HCT116 (cell line): ENCODE data around the gene GTF2IRD1. TPM values are rescaled to one million over a fixed set of nuclear protein-coding genes. Genes with fewer than 3 reads are reported as not detected.
A peak's percentile ranks its signal among the peaks of the same experiment; 100 is the strongest.

Experiments
- ATAC-seq: fragments of 200-7000 bp; cut with Tn5 transposase; 2 replicates; pipeline ENCODE4 v1.9.1; 2020; ENCODE audit warnings: mild to moderate bottlenecking, moderate library complexity
- BruUV-seq: library from RNA; stranded (reverse); fragments of 400-500 nt; replicated peaks from 2 replicates; lab custom pipeline; 2021; lab: Mats Ljungman, UMichigan
- CTCF ChIA-PET: fragments of 300-600 bp; sonication (Branson Sonifier 250); formaldehyde crosslinking; loops from one replicate; lab custom pipeline; 2021; ENCODE audit warnings: antibody characterized with exemption; lab: Charles Lee
- POLR2A ChIA-PET: fragments of 300-600, 350-600 bp; sonication (Branson Sonifier 250); formaldehyde crosslinking; loops from one replicate; lab custom pipeline; 2021; ENCODE audit warnings: antibody characterized with exemption; lab: Charles Lee
- RAD21 ChIA-PET, 2 experiments: fragments of 300-600 bp; sonication (Branson Sonifier 250); formaldehyde crosslinking; loops; one replicate each; lab custom pipeline; 2023; ENCODE audit warnings: low total read pairs in 2 of 2; ENCODE audit not compliant: uncharacterized antibody in 2 of 2, unreplicated experiment in 2 of 2, low non-redundant PET in 1 of 2; lab: Charles Lee
- DNase-seq: peaks from one replicate; pipeline ENCODE4 v3.0.0-alpha.2; 2010; ENCODE audit warnings: low read depth, low spot score
- H2AFZ ChIP-seq: fragments of 200-600 bp; shearing (Covaris generic), sonication (generic); 2 replicates; pipeline ENCODE4 v1.6.1; 2017; ENCODE audit warnings: low read depth, mixed run types, mixed read lengths, antibody characterized with exemption, low read length; ENCODE audit not compliant: poor library complexity, severe bottlenecking
- H3K27ac ChIP-seq: 2 replicates; pipeline ENCODE4 v1.5.1; 2012; ENCODE audit warnings: low read depth, low read length
- H3K27me3 ChIP-seq: fragments of 200-600 bp; sonication (generic); 2 replicates; pipeline ENCODE4 v1.6.1; 2016; ENCODE audit warnings: mixed run types, low read length, mixed read lengths; ENCODE audit not compliant: insufficient read depth
- H3K36me3 ChIP-seq, 2 experiments: fragments of 200-500 bp in 1 of 2; fragments of 200-600 bp in 1 of 2; sonication (Bioruptor generic) in 1 of 2; sonication (generic) in 1 of 2; 2 replicates each; pipeline versions ENCODE4 v1.5.1 to v1.6.1; 2014 to 2016; ENCODE audit warnings: low read length in 2 of 2, inconsistent platforms in 1 of 2, mixed read lengths in 1 of 2, mixed run types in 1 of 2; ENCODE audit not compliant: insufficient read depth in 2 of 2, control insufficient read depth in 1 of 2
- H3K4me1 ChIP-seq, 2 experiments: fragments of 200-600 bp in 1 of 2; sonication (generic) in 1 of 2; 2 replicates each; pipeline versions ENCODE4 v1.5.1 to v1.6.1; 2012 to 2017; ENCODE audit warnings: low read length in 2 of 2, inconsistent platforms in 1 of 2, mild to moderate bottlenecking in 1 of 2, mixed read lengths in 1 of 2, mixed run types in 1 of 2, moderate library complexity in 1 of 2; ENCODE audit not compliant: insufficient read depth in 2 of 2, control insufficient read depth in 1 of 2
- H3K4me2 ChIP-seq: fragments of 200-600 bp; sonication (generic); 2 replicates; pipeline ENCODE4 v1.6.1; 2017; ENCODE audit warnings: mixed run types, low read length, mixed read lengths
- H3K4me3 ChIP-seq, 2 experiments: fragments of 200-600 bp in 1 of 2; sonication (generic) in 1 of 2; replicated peaks in 1 of 2; 2 replicates each; pipeline ENCODE4 v1.5.1; 2011 to 2016; ENCODE audit warnings: low read length in 2 of 2, control low read depth in 1 of 2, low read depth in 1 of 2, mild to moderate bottlenecking in 1 of 2, mixed read lengths in 1 of 2, mixed run types in 1 of 2
- H3K79me2 ChIP-seq: fragments of 200-600 bp; sonication (generic); 2 replicates; pipeline ENCODE4 v1.6.1; 2017; ENCODE audit warnings: mild to moderate bottlenecking, mixed run types, low read length, moderate library complexity, mixed read lengths; ENCODE audit not compliant: insufficient read depth
- H3K9ac ChIP-seq: fragments of 200-600 bp; sonication (generic); 2 replicates; pipeline ENCODE4 v1.6.1; 2016; ENCODE audit warnings: low read length, mixed read lengths
- H3K9me2 ChIP-seq: fragments of 200-600 bp; sonication (generic), shearing (Covaris generic); 2 replicates; pipeline ENCODE4 v1.6.1; 2017; ENCODE audit warnings: mixed run types, mild to moderate bottlenecking, moderate library complexity; ENCODE audit not compliant: insufficient read depth
- H3K9me3 ChIP-seq, 2 experiments: fragments of 200-500 bp in 1 of 2; fragments of 200-600 bp in 1 of 2; sonication (Bioruptor generic) in 1 of 2; sonication (generic) in 1 of 2; 2 replicates each; pipeline ENCODE4 v1.6.1; 2014 to 2017; ENCODE audit warnings: low read length in 2 of 2, mixed read lengths in 2 of 2, inconsistent platforms in 1 of 2, low read depth in 1 of 2, mild to moderate bottlenecking in 1 of 2, mixed run types in 1 of 2, moderate library complexity in 1 of 2; ENCODE audit not compliant: control insufficient read depth in 1 of 2, insufficient read depth in 1 of 2
- H4K20me1 ChIP-seq: fragments of 200-600 bp; sonication (generic), shearing (Covaris generic); 2 replicates; pipeline ENCODE4 v1.6.1; 2017; ENCODE audit warnings: mixed run types, mild to moderate bottlenecking, moderate library complexity; ENCODE audit not compliant: insufficient read depth
- ATF3 ChIP-seq: IDR thresholded peaks from 2 replicates; pipeline ENCODE4 v1.6.1; 2012
- CEBPB ChIP-seq: IDR thresholded peaks from 2 replicates; pipeline ENCODE4 v1.6.1; 2012; ENCODE audit warnings: low read depth
- CTCF ChIP-seq, 3 experiments: fragments of 200-600 bp in 1 of 3; sonication (generic) in 1 of 3; IDR thresholded peaks in 2 of 3; conservative IDR thresholded peaks in 1 of 3; 2 replicates each; pipeline ENCODE4 v1.5.1; 2012 to 2017; ENCODE audit warnings: low read depth in 2 of 3, low read length in 2 of 3, antibody characterized with exemption in 1 of 3, borderline replicate concordance in 1 of 3, control low read depth in 1 of 3, mild to moderate bottlenecking in 1 of 3, mixed read lengths in 1 of 3, mixed run types in 1 of 3, moderate library complexity in 1 of 3; ENCODE audit not compliant: insufficient read depth in 1 of 3
- ELF1 ChIP-seq: IDR thresholded peaks from 2 replicates; pipeline ENCODE4 v1.6.1; 2012; ENCODE audit warnings: low read depth, borderline replicate concordance
- JUND ChIP-seq: IDR thresholded peaks from 2 replicates; pipeline ENCODE4 v1.6.1; 2012
- POLR2A ChIP-seq: IDR thresholded peaks from 2 replicates; pipeline ENCODE4 v1.7.0; 2011; ENCODE audit warnings: borderline replicate concordance; ENCODE audit not compliant: insufficient read depth, insufficient read length; ENCODE audit errors: extremely low read depth
- POLR2AphosphoS5 ChIP-seq: IDR thresholded peaks from 2 replicates; pipeline ENCODE4 v1.6.1; 2011; ENCODE audit warnings: mild to moderate bottlenecking, low read depth, low read length, moderate library complexity
- REST ChIP-seq: IDR thresholded peaks from 2 replicates; pipeline ENCODE4 v1.6.1; 2012; ENCODE audit warnings: low read depth
- SIN3A ChIP-seq: IDR thresholded peaks from 2 replicates; pipeline ENCODE4 v1.6.1; 2012; ENCODE audit warnings: low read depth
- YY1 ChIP-seq: IDR thresholded peaks from 2 replicates; pipeline ENCODE4 v1.6.1; 2011; ENCODE audit warnings: low read length, low read depth, moderate library complexity, mild to moderate bottlenecking; ENCODE audit not compliant: insufficient replicate concordance; ENCODE audit errors: extremely low read depth
- intact Hi-C: fragments of 100-400 bp; cut with micrococcal nuclease; formaldehyde crosslinking; loops from 2 replicates; pipeline ENCODE4 v1.10.0; 2022
- total RNA-seq: library from RNA; stranded (reverse); gene quantifications from one replicate; pipeline ENCODE4 v1.2.1, GENCODE V29; 2021; ENCODE audit not compliant: unreplicated experiment

The GTF2IRD1 gene
- total RNA-seq, 1 experiment from 2014 or later = 34.5 TPM

DNA sequence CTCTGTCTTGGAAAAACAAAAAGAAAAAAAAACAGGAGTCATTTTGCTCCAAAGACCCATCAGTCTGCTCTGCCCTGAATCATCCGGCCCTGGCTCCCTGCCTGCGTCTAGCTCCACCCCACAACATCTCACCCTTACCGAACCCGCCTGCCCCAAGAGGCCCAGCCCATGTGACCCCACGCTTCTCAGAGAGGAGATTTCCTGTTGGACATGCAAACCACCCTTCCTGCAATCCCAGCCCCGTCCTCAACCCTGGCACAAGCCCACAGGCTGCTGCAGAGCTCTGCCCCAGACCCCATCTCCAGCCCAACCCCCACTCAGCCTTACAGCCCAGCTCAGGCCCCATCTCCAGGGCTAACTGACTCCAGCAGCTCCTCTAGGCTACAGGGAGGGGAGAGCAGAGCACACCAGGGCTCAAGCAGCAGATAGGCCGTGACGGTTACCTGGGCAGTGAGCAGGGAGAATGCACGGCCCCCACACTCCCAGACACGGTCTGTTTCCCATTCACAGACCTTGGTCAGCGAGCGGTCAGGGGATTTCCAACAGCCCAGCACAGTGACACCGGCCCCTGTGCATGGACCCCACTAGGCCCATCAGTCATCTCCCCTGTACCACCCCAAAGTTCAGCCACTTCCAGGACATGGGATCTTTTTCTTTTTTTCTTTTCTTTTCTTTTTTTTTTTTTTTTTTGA is 133.9 kb downstream of the GTF2IRD1 start:
- H3K27ac ChIP-seq = peak overlapping the region; percentile 83
- TF ChIP-seq ELF1 = no peak
- TF ChIP-seq REST = no peak
- no peak for TF ChIP-seq CEBPB
- no peak for TF ChIP-seq SIN3A
- no peak for TF ChIP-seq CTCF (IDR thresholded peaks at IDR 0.05 in 2 of 3, conservative IDR thresholded peaks at IDR 0.05 in 1 of 3; ENCODE audit: borderline replicate concordance in 1 of 3, insufficient read depth in 1 of 3, low read depth in 2 of 3, low read length in 2 of 3)
- no peak for TF ChIP-seq POLR2A
- TF ChIP-seq JUND = no peak
- no peak for TF ChIP-seq YY1
- no peak for TF ChIP-seq POLR2AphosphoS5
- no peak for TF ChIP-seq ATF3
- intact Hi-C loops = no loop called here
- peak overlapping the region; percentile 47 for H3K4me2 ChIP-seq
- no peak overlapping the region for H2AFZ ChIP-seq
- H3K4me1 ChIP-seq = peaks cover 47 to 48% of the 10 kb centered on the region in 2 experiments
- BruUV-seq = no TSS peak
- no peaks in the 10 kb centered on the region for H3K79me2 ChIP-seq
- peak overlapping the region; percentile 24 for H3K9ac ChIP-seq
- H3K36me3 ChIP-seq = peaks cover 0 to 5% of the 10 kb centered on the region in 2 experiments; a peak in 1 of 4 replicates
- DNase-seq (no peak), ATAC-seq (peak; percentile 93)
- no peaks in the 10 kb centered on the region for H3K9me2 ChIP-seq
- no peaks in the 10 kb centered on the region for H3K27me3 ChIP-seq
- no peaks in the 10 kb centered on the region for H4K20me1 ChIP-seq
- CTCF ChIA-PET = interaction anchor here (0.5 to 1.0 kb wide), 2 partner anchors 21 to 27 kb away, joined by 3 read pairs; no protein-coding TSS in a partner anchor
- RAD21 ChIA-PET = no interaction called here
- POLR2A ChIA-PET = interaction anchor here (1.0 to 1.1 kb wide), 2 partner anchors 23 to 278 kb away, joined by 3 read pairs; no protein-coding TSS in a partner anchor
- H3K4me3 ChIP-seq = no peak overlapping the region
- no peaks in the 10 kb centered on the region for H3K9me3 ChIP-seq
